Measurements from ENCODE around the gene ZNRF3. TPM values are rescaled to one million over a fixed set of nuclear protein-coding genes. Genes with fewer than 3 reads are reported as not detected.

The ZNRF3 gene
- total RNA-seq, 1 experiment from 2014 or later = 8.1 TPM

DNA sequence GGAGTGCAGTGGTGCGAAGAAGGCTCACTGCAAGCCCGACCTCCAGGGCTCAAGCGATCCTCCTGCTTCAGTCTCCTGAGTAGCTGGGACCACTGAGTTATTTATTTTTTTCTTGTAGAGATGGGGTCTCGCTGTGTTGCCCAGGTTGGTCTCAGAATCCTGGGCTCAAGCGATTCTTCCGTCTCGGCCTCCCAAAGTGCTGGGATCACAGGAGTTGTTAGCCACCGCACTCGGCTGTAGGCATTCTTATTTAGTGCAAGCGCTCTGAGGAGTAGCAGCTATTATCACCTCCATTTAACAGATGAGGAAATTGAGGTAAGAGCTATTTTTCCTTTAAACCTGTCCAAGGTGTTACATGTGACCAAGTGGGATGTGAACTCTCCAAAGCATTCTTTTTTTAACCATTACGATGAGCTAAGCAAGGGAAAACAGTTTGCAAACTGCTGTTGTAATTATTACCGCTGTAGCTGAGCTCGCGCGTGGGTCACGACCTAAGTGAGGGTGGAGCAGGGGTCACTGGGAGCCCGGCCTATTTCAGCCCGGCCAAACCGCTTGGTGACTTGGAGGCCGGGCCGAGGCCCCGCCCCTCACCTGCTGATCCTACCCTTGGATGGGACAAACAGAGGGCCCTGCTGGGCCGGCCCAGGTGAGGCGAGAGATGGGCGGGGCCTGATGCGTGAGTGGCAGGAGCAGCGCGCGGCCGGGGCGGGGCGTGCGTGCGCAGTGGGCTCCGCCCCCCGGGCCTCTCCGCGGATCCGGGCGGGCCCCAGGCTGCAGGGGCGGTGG, 189.0 kb downstream of the ZNRF3 start:
- H3K36me3 ChIP-seq (ENCODE audit: low read depth, low read length) = no peaks in the 10 kb centered on the region
- H4K20me1 ChIP-seq (ENCODE audit: low read length) = no peaks in the 10 kb centered on the region
- H3K9me3 ChIP-seq (ENCODE audit: low read length) = no peaks in the 10 kb centered on the region
- peak; percentile 93 for ATAC-seq
- TF ChIP-seq, protein P1, sequence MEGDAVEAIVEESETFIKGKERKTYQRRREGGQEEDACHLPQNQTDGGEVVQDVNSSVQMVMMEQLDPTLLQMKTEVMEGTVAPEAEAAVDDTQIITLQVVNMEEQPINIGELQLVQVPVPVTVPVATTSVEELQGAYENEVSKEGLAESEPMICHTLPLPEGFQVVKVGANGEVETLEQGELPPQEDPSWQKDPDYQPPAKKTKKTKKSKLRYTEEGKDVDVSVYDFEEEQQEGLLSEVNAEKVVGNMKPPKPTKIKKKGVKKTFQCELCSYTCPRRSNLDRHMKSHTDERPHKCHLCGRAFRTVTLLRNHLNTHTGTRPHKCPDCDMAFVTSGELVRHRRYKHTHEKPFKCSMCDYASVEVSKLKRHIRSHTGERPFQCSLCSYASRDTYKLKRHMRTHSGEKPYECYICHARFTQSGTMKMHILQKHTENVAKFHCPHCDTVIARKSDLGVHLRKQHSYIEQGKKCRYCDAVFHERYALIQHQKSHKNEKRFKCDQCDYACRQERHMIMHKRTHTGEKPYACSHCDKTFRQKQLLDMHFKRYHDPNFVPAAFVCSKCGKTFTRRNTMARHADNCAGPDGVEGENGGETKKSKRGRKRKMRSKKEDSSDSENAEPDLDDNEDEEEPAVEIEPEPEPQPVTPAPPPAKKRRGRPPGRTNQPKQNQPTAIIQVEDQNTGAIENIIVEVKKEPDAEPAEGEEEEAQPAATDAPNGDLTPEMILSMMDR (conservative IDR thresholded peaks at IDR 0.05; ENCODE audit: low read depth, low read length) = no peak
- TF ChIP-seq EZH2phosphoT487 (IDR thresholded peaks at IDR 0.05; ENCODE audit: borderline replicate concordance, low read length) (no peak), EZH2 (IDR thresholded peaks at IDR 0.05; ENCODE audit: low read length, unreplicated experiment) (no peak)
- H3F3A ChIP-seq (ENCODE audit: low read length, unreplicated experiment) = no peaks in the 10 kb centered on the region
- no peaks in the 10 kb centered on the region for H3K27me3 ChIP-seq (ENCODE audit: low read length)
- DNase-seq = peak; percentile 89
- H3K27ac ChIP-seq (ENCODE audit: low read length) = no peak overlapping the region
- intact Hi-C loops (cut with micrococcal nuclease) = loop anchor here (10.0 kb wide), 1 partner anchor 82 kb away; no protein-coding TSS in a partner anchor
- H2AFZ ChIP-seq (ENCODE audit: low read length) = peak overlapping the region; percentile 38; the same call in 1 of the 2 replicates
- H3K9me2 ChIP-seq (replicated peaks; ENCODE audit: low read length) = no peaks in the 10 kb centered on the region
- H3K4me3 ChIP-seq (ENCODE audit: low read length) = peak overlapping the region; percentile 47; the same call in 1 of the 2 replicates
- CTCF ChIA-PET = no interaction called here
- BruUV-seq (replicated peaks) = no TSS peak
- POLR2A ChIA-PET (ENCODE audit: unreplicated experiment) = interaction anchor here (0.6 kb wide), 1 partner anchor 38 kb away, joined by 11 read pairs; no protein-coding TSS in a partner anchor
- H3K9ac ChIP-seq (ENCODE audit: low read length) = no peak overlapping the region
- H3K4me1 ChIP-seq (ENCODE audit: insufficient read depth, low read length) = peaks cover 10% of the 10 kb centered on the region; the same call in 1 of the 2 replicates
- H3K4me2 ChIP-seq (ENCODE audit: low read length) = peak overlapping the region; percentile 86
- no peaks in the 10 kb centered on the region for H3K79me2 ChIP-seq (ENCODE audit: low read length)

DNA sequence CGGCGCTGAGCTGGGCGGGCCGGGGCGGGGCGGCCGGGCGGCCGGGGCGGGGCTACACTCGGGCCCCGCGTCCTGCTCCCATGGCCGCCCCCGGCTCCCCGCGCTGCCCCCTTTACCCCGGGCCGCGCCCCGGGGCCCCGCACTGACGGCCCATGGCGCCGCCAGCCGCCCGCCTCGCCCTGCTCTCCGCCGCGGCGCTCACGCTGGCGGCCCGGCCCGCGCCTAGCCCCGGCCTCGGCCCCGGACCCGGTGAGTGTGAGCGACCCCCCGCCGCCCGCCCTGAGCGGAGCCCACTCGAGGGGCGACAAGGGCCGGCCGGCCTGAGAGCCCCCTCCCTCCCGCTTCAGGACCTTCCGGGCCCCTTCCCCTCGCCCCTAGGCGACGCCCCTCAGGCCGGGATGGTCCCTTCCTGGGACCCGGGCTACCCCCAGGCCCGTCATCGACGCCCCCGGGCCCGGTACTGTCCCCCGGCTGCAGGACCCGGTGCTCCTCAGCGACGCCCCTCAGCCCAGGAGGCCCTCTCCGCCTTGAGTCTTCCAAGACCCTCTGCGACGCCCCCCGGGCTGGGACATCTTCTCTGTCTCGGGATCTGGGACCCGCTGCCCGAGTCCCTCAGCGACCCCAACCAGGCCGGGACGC, 189.7 kb downstream of the ZNRF3 start, which contains the start of gene KREMEN1:
Gene KREMEN1 (plus strand): TSS at position 57 of the 639 bp plus-strand sequence. CDS start 96 bp downstream, at position 153.
- Histone ChIP-seq H3K27ac (ENCODE audit: low read length) (no peak within 1 kb of the TSS), H3K4me2 (ENCODE audit: low read length) (peak within 1 kb of the TSS; percentile 86), H4K20me1 (ENCODE audit: low read length) (no peaks in the 10 kb centered on the region), H3K4me3 (ENCODE audit: low read length) (peak within 1 kb of the TSS; percentile 65), H3K79me2 (ENCODE audit: low read length) (no peaks in the 10 kb centered on the region), H2AFZ (ENCODE audit: low read length) (peak within 1 kb of the TSS; percentile 71), H3K9me2 (replicated peaks; ENCODE audit: low read length) (no peaks in the 10 kb centered on the region), H3K9me3 (ENCODE audit: low read length) (no peaks in the 10 kb centered on the region), H3K4me1 (ENCODE audit: insufficient read depth, low read length) (peaks cover 10% of the 10 kb centered on the region; the same call in 1 of the 2 replicates), H3K27me3 (ENCODE audit: low read length) (no peaks in the 10 kb centered on the region), H3F3A (ENCODE audit: low read length, unreplicated experiment) (no peaks in the 10 kb centered on the region), H3K36me3 (ENCODE audit: low read depth, low read length) (no peaks in the 10 kb centered on the region), H3K9ac (ENCODE audit: low read length) (no peak within 1 kb of the TSS)
- ChIA-PET POLR2A (ENCODE audit: unreplicated experiment) (interaction anchor here (0.6 kb wide), 1 partner anchor 37 kb away, joined by 11 read pairs; no protein-coding TSS in a partner anchor), CTCF (no interaction called here)
- DNase-seq = no peak
- no peak for ATAC-seq
- intact Hi-C loops (cut with micrococcal nuclease) = loop anchor here (10.0 kb wide), 1 partner anchor 82 kb away; no protein-coding TSS in a partner anchor
- TF ChIP-seq, protein P1 (conservative IDR thresholded peaks at IDR 0.05; ENCODE audit: low read depth, low read length) = no peak
- TF ChIP-seq EZH2 (IDR thresholded peaks at IDR 0.05; ENCODE audit: low read length, unreplicated experiment) = no peak
- TF ChIP-seq EZH2phosphoT487 (IDR thresholded peaks at IDR 0.05; ENCODE audit: borderline replicate concordance, low read length) = no peak
- no TSS peak for BruUV-seq (replicated peaks)
